Activated T-cell treated with anti-CD3 and anti-CD28 coated beads, Interleukin-2, amount 50 U/mL, for 1 hour (primary cell): ENCODE data around the gene POTEH.
"Not testable (repeated sequence)": the region's sequence is repeated elsewhere in the genome, so short reads cannot be mapped to it uniquely, and the experiment has no call there.

ENCODE experiments used
- DNase-seq: peaks from one replicate; pipeline ENCODE4 v3.0.0-alpha.2; 2020

Gene POTEH

GRCh38 chr22:15689749-15690125, at the start of gene POTEH:
Gene POTEH (plus strand): TSS chr22:15690026. CDS start chr22:15690078, 52 bp downstream.
- not testable (repeated sequence) for DNase-seq

- not testable (repeated sequence) for DNase-seq
Observed at GRCh38 chr22:15642288-15642861, 47.5 kb upstream of the POTEH start.

- not testable (repeated sequence) for DNase-seq
Observed at GRCh38 chr22:15651954-15652353, 37.9 kb upstream of the POTEH start.

GRCh38 chr22:15652738-15653137, 37.1 kb upstream of the POTEH start:
- DNase-seq: not testable (repeated sequence)

GRCh38 chr22:15653241-15653640, 36.6 kb upstream of the POTEH start:
- DNase-seq: not testable (repeated sequence)

- DNase-seq: not testable (repeated sequence)
Observed at GRCh38 chr22:15661102-15661501, 28.7 kb upstream of the POTEH start.

GRCh38 chr22:15664682-15665081, 25.1 kb upstream of the POTEH start:
- not testable (repeated sequence) for DNase-seq

GRCh38 chr22:15665478-15665877, 24.3 kb upstream of the POTEH start:
- not testable (repeated sequence) for DNase-seq

- DNase-seq: not testable (repeated sequence)
Observed at GRCh38 chr22:15669430-15669829, 20.4 kb upstream of the POTEH start.

GRCh38 chr22:15679702-15680101, 10.1 kb upstream of the POTEH start:
- not testable (repeated sequence) for DNase-seq

- not testable (repeated sequence) for DNase-seq
Observed at GRCh38 chr22:15684115-15684514, 5.7 kb upstream of the POTEH start.

- not testable (repeated sequence) for DNase-seq
Observed at GRCh38 chr22:15684695-15685094, 5.1 kb upstream of the POTEH start.

- not testable (repeated sequence) for DNase-seq
Observed at GRCh38 chr22:15685641-15686040, 4.2 kb upstream of the POTEH start.

GRCh38 chr22:15687086-15687485, 2.7 kb upstream of the POTEH start:
- DNase-seq: not testable (repeated sequence)

- not testable (repeated sequence) for DNase-seq
Observed at GRCh38 chr22:15687676-15688075, 2.1 kb upstream of the POTEH start.

GRCh38 chr22:15688090-15688489, 1.7 kb upstream of the POTEH start:
- DNase-seq: not testable (repeated sequence)

- DNase-seq: not testable (repeated sequence)
Observed at GRCh38 chr22:15689012-15689748, 646 bp upstream of the POTEH start.

- not testable (repeated sequence) for DNase-seq
Observed at GRCh38 chr22:15713600-15713999, 23.8 kb downstream of the POTEH start.

GRCh38 chr22:15714125-15714524, 24.3 kb downstream of the POTEH start:
- not testable (repeated sequence) for DNase-seq

GRCh38 chr22:15721884-15722283, 32.1 kb downstream of the POTEH start:
- not testable (repeated sequence) for DNase-seq

- not testable (repeated sequence) for DNase-seq
Observed at GRCh38 chr22:15729209-15729917, 39.5 kb downstream of the POTEH start.

- not testable (repeated sequence) for DNase-seq
Observed at GRCh38 chr22:15731023-15731422, 41.2 kb downstream of the POTEH start.

- DNase-seq: not testable (repeated sequence)
Observed at GRCh38 chr22:15734411-15734810, 44.6 kb downstream of the POTEH start.
